A673 (cell line): ENCODE results near the gene KPNB1. TPM values are rescaled to one million over a fixed set of nuclear protein-coding genes. Genes with fewer than 3 reads are reported as not detected.

Source experiments
- BruUV-seq: library from RNA; stranded (reverse); fragments of 400-500 nt; replicated peaks from 2 replicates; lab custom pipeline; 2021; lab: Mats Ljungman, UMichigan
- CTCF ChIA-PET: fragments of 300-600 bp; sonication (Branson Sonifier 250); formaldehyde crosslinking; loops from one replicate; lab custom pipeline; 2022; ENCODE audit warnings: antibody characterized with exemption; lab: Charles Lee
- POLR2A ChIA-PET: fragments of 300-600 bp; sonication (Branson Sonifier 250); formaldehyde crosslinking; loops from one replicate; lab custom pipeline; 2022; ENCODE audit warnings: antibody characterized with exemption; ENCODE audit not compliant: low non-redundant PET; lab: Charles Lee
- DNase-seq: peaks from one replicate; pipeline ENCODE4 v3.0.0-alpha.2; 2015; ENCODE audit warnings: low spot score
- H3K27ac ChIP-seq: fragments of 200-600 bp; sonication (generic); 2 replicates; pipeline ENCODE4 v1.5.1; 2016; ENCODE audit warnings: mixed run types, low read depth, mild to moderate bottlenecking, mixed read lengths, antibody characterized with exemption, low read length; ENCODE audit not compliant: poor library complexity, severe bottlenecking
- H3K27me3 ChIP-seq: fragments of 200-600 bp; sonication (generic); replicated peaks from 2 replicates; pipeline ENCODE4 v1.6.1; 2017; ENCODE audit warnings: mixed run types, low read depth, mild to moderate bottlenecking, mixed read lengths, antibody characterized with exemption, low read length; ENCODE audit not compliant: insufficient read depth, poor library complexity
- H3K36me3 ChIP-seq: fragments of 200-600 bp; sonication (generic); 2 replicates; pipeline ENCODE4 v1.6.1; 2016; ENCODE audit warnings: mixed run types, mild to moderate bottlenecking, mixed read lengths, antibody characterized with exemption, low read length; ENCODE audit not compliant: insufficient read depth, poor library complexity, severe bottlenecking
- H3K4me1 ChIP-seq: fragments of 200-600 bp; sonication (generic); 2 replicates; pipeline ENCODE4 v1.6.1; 2017; ENCODE audit warnings: mixed run types, mild to moderate bottlenecking, mixed read lengths, antibody characterized with exemption, low read length; ENCODE audit not compliant: insufficient read depth, poor library complexity, severe bottlenecking
- H3K4me3 ChIP-seq: fragments of 200-600 bp; sonication (generic); 2 replicates; pipeline ENCODE4 v1.5.1; 2016; ENCODE audit warnings: low read depth, mixed run types, mild to moderate bottlenecking, mixed read lengths, low read length; ENCODE audit not compliant: poor library complexity, severe bottlenecking
- H3K9me3 ChIP-seq: fragments of 200-600 bp; sonication (generic); 2 replicates; pipeline ENCODE4 v1.6.1; 2016; ENCODE audit warnings: mixed run types, low read depth, mild to moderate bottlenecking, mixed read lengths, antibody characterized with exemption, low read length; ENCODE audit not compliant: poor library complexity, severe bottlenecking
- EZH2 ChIP-seq: fragments of 200-600 bp; sonication (generic); IDR thresholded peaks from 2 replicates; pipeline ENCODE4 v1.6.1; 2017; ENCODE audit warnings: borderline replicate concordance, low read depth, mild to moderate bottlenecking, mixed read lengths, antibody characterized with exemption, low read length; ENCODE audit not compliant: poor library complexity, severe bottlenecking
- intact Hi-C: fragments of 100-400 bp; cut with micrococcal nuclease; formaldehyde crosslinking; loops from one replicate; pipeline ENCODE4 v1.10.0; 2022; ENCODE audit not compliant: unreplicated experiment
- total RNA-seq: library from RNA; stranded (reverse); gene quantifications from 2 replicates; pipeline ENCODE4 v1.2.3, GENCODE V29; 2021
- TF ChIP-seq, protein P1 (sequence below): fragments of 300-800, 200-600 bp; sonication (generic); conservative IDR thresholded peaks from 2 replicates; pipeline ENCODE4 v1.5.1; 2017; ENCODE audit warnings: low read depth, mild to moderate bottlenecking, antibody characterized with exemption, low read length, moderate library complexity, mixed read lengths

The KPNB1 gene
- total RNA-seq, 1 experiment from 2014 or later, result 429 TPM

DNA sequence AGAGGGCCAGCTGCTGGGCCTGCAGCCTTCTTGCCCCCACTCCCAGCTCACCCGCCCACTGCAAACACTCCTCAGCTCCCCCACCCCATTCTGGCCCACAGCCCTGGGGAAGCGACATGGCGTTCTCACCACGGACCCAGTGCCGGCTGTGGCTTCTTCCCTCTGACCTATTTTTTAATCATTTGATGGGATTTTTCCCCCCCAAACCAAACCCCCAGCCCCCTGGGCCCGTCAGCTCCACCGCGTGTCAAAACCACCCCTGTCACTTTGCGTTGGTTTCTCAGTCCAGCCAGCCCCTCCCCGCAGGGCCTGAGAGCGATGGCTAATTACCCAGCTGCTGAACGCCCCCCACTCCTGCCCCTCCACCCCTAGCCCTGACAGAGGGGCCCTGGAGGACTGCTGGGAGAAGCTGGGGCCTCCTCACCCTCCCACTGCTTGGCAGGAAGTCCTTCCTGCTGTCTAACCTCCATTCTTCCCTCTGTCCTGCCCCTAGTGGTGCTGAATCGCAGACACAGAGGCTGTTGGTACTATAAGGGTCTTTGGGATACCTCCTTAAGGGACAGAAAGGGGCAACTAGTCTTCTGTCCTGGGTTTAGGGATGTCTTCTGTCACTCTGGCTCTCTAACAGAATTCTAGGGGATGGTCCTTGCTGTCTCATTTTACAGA, 75.9 kb downstream of the KPNB1 start:
- Histone ChIP-seq H3K27me3 (no peaks in the 10 kb centered on the region), H3K27ac (no peak overlapping the region), H3K4me1 (no peaks in the 10 kb centered on the region), H3K4me3 (no peak overlapping the region), H3K9me3 (no peaks in the 10 kb centered on the region), H3K36me3 (no peaks in the 10 kb centered on the region)
- no peak for TF ChIP-seq EZH2
- TF ChIP-seq, protein P1, sequence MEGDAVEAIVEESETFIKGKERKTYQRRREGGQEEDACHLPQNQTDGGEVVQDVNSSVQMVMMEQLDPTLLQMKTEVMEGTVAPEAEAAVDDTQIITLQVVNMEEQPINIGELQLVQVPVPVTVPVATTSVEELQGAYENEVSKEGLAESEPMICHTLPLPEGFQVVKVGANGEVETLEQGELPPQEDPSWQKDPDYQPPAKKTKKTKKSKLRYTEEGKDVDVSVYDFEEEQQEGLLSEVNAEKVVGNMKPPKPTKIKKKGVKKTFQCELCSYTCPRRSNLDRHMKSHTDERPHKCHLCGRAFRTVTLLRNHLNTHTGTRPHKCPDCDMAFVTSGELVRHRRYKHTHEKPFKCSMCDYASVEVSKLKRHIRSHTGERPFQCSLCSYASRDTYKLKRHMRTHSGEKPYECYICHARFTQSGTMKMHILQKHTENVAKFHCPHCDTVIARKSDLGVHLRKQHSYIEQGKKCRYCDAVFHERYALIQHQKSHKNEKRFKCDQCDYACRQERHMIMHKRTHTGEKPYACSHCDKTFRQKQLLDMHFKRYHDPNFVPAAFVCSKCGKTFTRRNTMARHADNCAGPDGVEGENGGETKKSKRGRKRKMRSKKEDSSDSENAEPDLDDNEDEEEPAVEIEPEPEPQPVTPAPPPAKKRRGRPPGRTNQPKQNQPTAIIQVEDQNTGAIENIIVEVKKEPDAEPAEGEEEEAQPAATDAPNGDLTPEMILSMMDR, result no peak
- DNase-seq, result no peak
- POLR2A ChIA-PET, result no interaction called here
- BruUV-seq, result no TSS peak
- CTCF ChIA-PET, result no interaction called here
- intact Hi-C loops, result no loop called here

DNA sequence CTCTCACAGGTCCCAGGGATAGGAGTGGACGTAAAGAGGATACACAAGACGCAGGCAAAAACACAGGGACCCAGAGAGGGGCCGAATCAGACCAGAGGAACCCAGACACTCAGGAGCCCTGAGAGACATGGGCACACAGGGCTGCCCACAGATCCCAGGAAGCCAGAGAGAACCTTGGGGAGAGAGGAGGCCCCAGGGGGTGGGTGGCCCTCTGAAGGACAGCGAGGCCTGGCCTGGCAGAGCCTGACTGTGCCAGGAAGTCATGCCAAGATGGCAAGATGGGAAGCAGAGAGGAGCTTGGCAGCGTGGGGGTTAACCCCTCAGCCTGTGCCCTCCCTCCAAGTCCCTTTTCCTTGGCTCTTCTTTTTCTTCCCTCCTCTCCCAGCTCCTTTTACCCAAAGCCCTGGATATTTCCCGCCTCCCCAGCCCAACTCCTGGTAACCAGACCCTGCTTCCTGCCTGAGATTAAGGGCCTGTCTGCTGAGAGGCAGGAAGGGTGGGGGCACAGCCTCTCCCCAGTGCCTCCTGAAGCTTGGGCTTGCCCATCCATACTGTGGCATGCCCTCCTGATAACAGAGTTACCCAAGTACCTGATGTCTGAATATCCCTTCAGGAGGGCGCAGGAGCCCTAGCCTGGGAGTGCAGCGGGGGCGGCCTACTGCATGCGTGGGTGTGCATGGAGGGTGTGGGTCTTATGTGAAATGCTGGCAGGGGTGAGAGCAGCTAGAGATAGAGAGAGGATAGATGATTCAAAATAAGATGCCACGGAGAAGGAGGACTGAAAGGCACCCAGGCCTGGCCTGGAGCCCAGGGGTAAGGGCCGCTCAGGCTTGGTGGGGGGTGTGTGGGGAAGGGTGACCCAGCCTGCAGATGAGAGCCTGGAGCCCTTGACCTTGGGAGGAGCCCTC, 77.3 kb downstream of the KPNB1 start:
- CTCF ChIA-PET, result no interaction called here
- BruUV-seq, result no TSS peak
- no peaks in the 10 kb centered on the region for H3K9me3 ChIP-seq
- H3K4me1 ChIP-seq, result no peaks in the 10 kb centered on the region
- no peak overlapping the region for H3K4me3 ChIP-seq
- H3K27ac ChIP-seq, result no peak overlapping the region
- H3K36me3 ChIP-seq, result no peaks in the 10 kb centered on the region
- intact Hi-C loops, result no loop called here
- POLR2A ChIA-PET, result no interaction called here
- H3K27me3 ChIP-seq, result no peaks in the 10 kb centered on the region
- DNase-seq, result no peak
- TF ChIP-seq, protein P1, result no peak
- no peak for TF ChIP-seq EZH2

DNA sequence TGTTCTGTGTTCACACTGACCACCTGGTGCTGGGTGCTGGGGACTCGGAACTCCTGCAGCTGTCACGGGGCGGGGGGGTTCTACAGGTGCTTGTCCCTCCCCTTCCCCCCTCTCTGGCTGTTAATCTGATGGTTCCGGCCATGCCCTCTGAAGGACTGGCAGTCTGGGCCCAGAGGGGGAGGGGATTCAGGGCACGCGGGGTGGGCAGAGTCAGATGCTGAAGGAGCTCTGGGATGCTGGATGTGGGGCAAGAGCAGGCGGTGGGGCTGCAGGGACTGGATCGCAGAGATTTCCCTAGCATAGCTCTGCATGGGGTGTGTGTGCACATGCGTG, 78.0 kb downstream of the KPNB1 start:
- no peaks in the 10 kb centered on the region for H3K27me3 ChIP-seq
- H3K4me1 ChIP-seq, result no peaks in the 10 kb centered on the region
- intact Hi-C loops, result no loop called here
- CTCF ChIA-PET, result no interaction called here
- no peak overlapping the region for H3K4me3 ChIP-seq
- DNase-seq, result no peak
- TF ChIP-seq, protein P1, result no peak
- TF ChIP-seq EZH2, result no peak
- no peaks in the 10 kb centered on the region for H3K9me3 ChIP-seq
- BruUV-seq, result no TSS peak
- no peak overlapping the region for H3K27ac ChIP-seq
- no peaks in the 10 kb centered on the region for H3K36me3 ChIP-seq
- POLR2A ChIA-PET, result no interaction called here
